Heart left ventricle (tissue), 13 donors: Measurements from ENCODE around the gene SEC14L2.

Experiments
- POLR2A ChIP-seq, 2 donors: fragments of 450-650 bp; IDR thresholded peaks; one replicate each; pipeline ENCODE4 v1.6.1; 2017; ENCODE audit warnings: antibody characterized with exemption in 2 of 2, mild to moderate bottlenecking in 2 of 2, moderate library complexity in 2 of 2
- TF ChIP-seq, protein P1 (sequence below), 12 donors: fragments of 200-600 bp; sonication (generic) in 4 of 12; IDR thresholded peaks; one replicate each; pipeline versions ENCODE4 v1.5.0 to v1.8.0; 2018 to 2022; ENCODE audit warnings: antibody characterized with exemption in 12 of 12, mild to moderate bottlenecking in 5 of 12
- donor health status: ischemic (EF 13 %, LVEDD 7.1; RV severe dilation, severe dysfunction).
- donor health status: DM: no; HTN: yes; CAD: no.
- donor health status: DM: no; HTN: no; CAD: no.
- donor health status: ischemic (EF 25% LVEDD 6.9; RV normal size, moderate dysfunction).
- donor health status: ischemic (EF 25% LVEDD 5.7; RV mildly dilated, moderate dysfunction).
- donor health status: ischemic (EF 35%, LVEDD 5.7; RV mildly dilated, moderate dysfunction).
- donor health status: nonischemic (EF 11% LVEDD 7.7; RV severe dilation, severe dysfunction).
- donor health status: DM: yes; HTN: yes; CAD: no.
- donor health status: PGD.
- donor health status: ischemic (EF 29% LVEDD 5.4; RV normal size, mild dysfunction).
- donor health status: nonischemic (EF 23%, LVEDD 6.1; RV moderate dilation, normal function).

DNA sequence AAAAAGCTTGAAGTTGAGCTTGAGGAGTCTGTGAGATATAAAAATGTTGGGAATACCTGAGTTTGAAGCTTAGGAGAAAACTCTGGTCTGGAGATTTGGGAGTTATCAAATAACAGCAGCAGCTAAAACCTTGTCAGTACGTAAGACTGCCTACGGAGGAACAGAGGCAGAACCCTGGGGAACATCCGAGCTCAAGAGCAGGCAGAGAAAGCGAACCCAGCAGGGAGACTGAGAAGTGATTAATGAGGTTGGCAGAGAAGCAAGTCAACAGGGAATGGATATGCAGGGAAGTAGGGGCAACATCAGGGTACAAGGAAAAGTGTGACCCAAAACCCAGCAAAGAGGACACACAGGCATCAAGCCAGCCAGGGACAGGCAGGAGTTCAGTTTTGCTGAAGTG is 16.2 kb downstream of the SEC14L2 start:
- TF ChIP-seq, protein P1, sequence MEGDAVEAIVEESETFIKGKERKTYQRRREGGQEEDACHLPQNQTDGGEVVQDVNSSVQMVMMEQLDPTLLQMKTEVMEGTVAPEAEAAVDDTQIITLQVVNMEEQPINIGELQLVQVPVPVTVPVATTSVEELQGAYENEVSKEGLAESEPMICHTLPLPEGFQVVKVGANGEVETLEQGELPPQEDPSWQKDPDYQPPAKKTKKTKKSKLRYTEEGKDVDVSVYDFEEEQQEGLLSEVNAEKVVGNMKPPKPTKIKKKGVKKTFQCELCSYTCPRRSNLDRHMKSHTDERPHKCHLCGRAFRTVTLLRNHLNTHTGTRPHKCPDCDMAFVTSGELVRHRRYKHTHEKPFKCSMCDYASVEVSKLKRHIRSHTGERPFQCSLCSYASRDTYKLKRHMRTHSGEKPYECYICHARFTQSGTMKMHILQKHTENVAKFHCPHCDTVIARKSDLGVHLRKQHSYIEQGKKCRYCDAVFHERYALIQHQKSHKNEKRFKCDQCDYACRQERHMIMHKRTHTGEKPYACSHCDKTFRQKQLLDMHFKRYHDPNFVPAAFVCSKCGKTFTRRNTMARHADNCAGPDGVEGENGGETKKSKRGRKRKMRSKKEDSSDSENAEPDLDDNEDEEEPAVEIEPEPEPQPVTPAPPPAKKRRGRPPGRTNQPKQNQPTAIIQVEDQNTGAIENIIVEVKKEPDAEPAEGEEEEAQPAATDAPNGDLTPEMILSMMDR (IDR thresholded peaks at IDR 0.05): no peak
- TF ChIP-seq POLR2A (IDR thresholded peaks at IDR 0.05): no peak
